HUES64 (cell line): ENCODE data around the gene SCUBE1.

Experiments
- H3K27ac ChIP-seq: 2 replicates; pipeline ENCODE4 v1.7.0; 2013; ENCODE audit warnings: low read depth, low read length, inconsistent platforms
- H3K27me3 ChIP-seq: 2 replicates; pipeline ENCODE4 v1.6.1; 2013; ENCODE audit warnings: mild to moderate bottlenecking, low read length; ENCODE audit not compliant: insufficient read depth
- H3K36me3 ChIP-seq: 2 replicates; pipeline ENCODE4 v1.6.1; 2013; ENCODE audit warnings: mild to moderate bottlenecking, low read length; ENCODE audit not compliant: insufficient read depth
- H3K4me1 ChIP-seq: 2 replicates; pipeline ENCODE4 v1.6.1; 2013; ENCODE audit warnings: mild to moderate bottlenecking, low read length, moderate library complexity; ENCODE audit not compliant: insufficient read depth
- H3K4me3 ChIP-seq: 2 replicates; pipeline ENCODE4 v1.5.1; 2013; ENCODE audit warnings: mild to moderate bottlenecking, low read length, moderate library complexity
- H3K9ac ChIP-seq: 2 replicates; pipeline ENCODE4 v1.6.1; 2013; ENCODE audit warnings: mild to moderate bottlenecking, low read depth, low read length
- H3K9me3 ChIP-seq: 2 replicates; pipeline ENCODE4 v1.6.1; 2013; ENCODE audit warnings: low read depth, low read length; ENCODE audit not compliant: insufficient read depth
- WGBS: fragments of 150-250, 120-280 bp; methylation state at CpG from one replicate; pipeline ENCODE4 v1.1.7; 2013; ENCODE audit warnings: missing lambda C conversion rate; 5-methylcytosine and 5-hydroxymethylcytosine counted together

Gene SCUBE1

GRCh38 chr22:43209971-43210370 is 133.2 kb downstream of the SCUBE1 start:
- H3K9me3 ChIP-seq, result no peaks in the 10 kb centered on the region
- H3K27ac ChIP-seq, result no peak overlapping the region
- H3K4me3 ChIP-seq, result no peak overlapping the region
- peaks cover 6% of the 10 kb centered on the region; the same call in 1 of the 2 replicates for H3K4me1 ChIP-seq
- no peaks in the 10 kb centered on the region for H3K27me3 ChIP-seq
- H3K9ac ChIP-seq, result no peak overlapping the region
- 92% methylated on average over 22 of the region's 22 CpGs for WGBS
- H3K36me3 ChIP-seq, result no peaks in the 10 kb centered on the region

GRCh38 chr22:43209523-43209890 is 133.7 kb downstream of the SCUBE1 start:
- no peak overlapping the region for H3K4me3 ChIP-seq
- no peak overlapping the region for H3K27ac ChIP-seq
- peaks cover 6% of the 10 kb centered on the region; the same call in 1 of the 2 replicates for H3K4me1 ChIP-seq
- no peaks in the 10 kb centered on the region for H3K36me3 ChIP-seq
- no peaks in the 10 kb centered on the region for H3K9me3 ChIP-seq
- WGBS, result 95% methylated on average over 15 of the region's 15 CpGs
- no peaks in the 10 kb centered on the region for H3K27me3 ChIP-seq
- H3K9ac ChIP-seq, result no peak overlapping the region

GRCh38 chr22:43208703-43209522 is 134.3 kb downstream of the SCUBE1 start:
- WGBS, result 91% methylated on average over 26 of the region's 26 CpGs
- Histone ChIP-seq H3K36me3 (no peaks in the 10 kb centered on the region), H3K4me3 (no peak overlapping the region), H3K27ac (no peak overlapping the region), H3K27me3 (no peaks in the 10 kb centered on the region), H3K9me3 (no peaks in the 10 kb centered on the region), H3K9ac (no peak overlapping the region), H3K4me1 (peaks cover 6% of the 10 kb centered on the region; the same call in 1 of the 2 replicates)

GRCh38 chr22:43207849-43208702 is 135.1 kb downstream of the SCUBE1 start:
- no peaks in the 10 kb centered on the region for H3K4me1 ChIP-seq
- H3K4me3 ChIP-seq, result no peak overlapping the region
- WGBS, result 93% methylated on average over 26 of the region's 26 CpGs
- no peak overlapping the region for H3K9ac ChIP-seq
- H3K36me3 ChIP-seq, result no peaks in the 10 kb centered on the region
- H3K27ac ChIP-seq, result no peak overlapping the region
- H3K9me3 ChIP-seq, result no peaks in the 10 kb centered on the region
- no peaks in the 10 kb centered on the region for H3K27me3 ChIP-seq

- no peak overlapping the region for H3K27ac ChIP-seq
- no peak overlapping the region for H3K9ac ChIP-seq
- no peaks in the 10 kb centered on the region for H3K9me3 ChIP-seq
- no peak overlapping the region for H3K4me3 ChIP-seq
- 87% methylated on average over 13 of the region's 13 CpGs for WGBS
- no peaks in the 10 kb centered on the region for H3K27me3 ChIP-seq
- no peaks in the 10 kb centered on the region for H3K36me3 ChIP-seq
- peaks cover 5% of the 10 kb centered on the region; the same call in 1 of the 2 replicates for H3K4me1 ChIP-seq
These were observed 135.8 kb downstream of the SCUBE1 start for GRCh38 chr22:43207386-43207785.

- no peak overlapping the region for H3K27ac ChIP-seq
- 80% methylated on average over 23 of the region's 23 CpGs for WGBS
- no peak overlapping the region for H3K4me3 ChIP-seq
- H3K36me3 ChIP-seq, result no peaks in the 10 kb centered on the region
- peaks cover 5% of the 10 kb centered on the region; the same call in 1 of the 2 replicates for H3K4me1 ChIP-seq
- H3K9ac ChIP-seq, result no peak overlapping the region
- H3K9me3 ChIP-seq, result no peaks in the 10 kb centered on the region
- no peaks in the 10 kb centered on the region for H3K27me3 ChIP-seq
These were observed 136.5 kb downstream of the SCUBE1 start for GRCh38 chr22:43206509-43207161.

- H3K27ac ChIP-seq, result no peak overlapping the region
- peaks cover 5% of the 10 kb centered on the region; the same call in 1 of the 2 replicates for H3K4me1 ChIP-seq
- H3K9ac ChIP-seq, result no peak overlapping the region
- 86% methylated on average over 5 of the region's 5 CpGs for WGBS
- no peaks in the 10 kb centered on the region for H3K9me3 ChIP-seq
- no peak overlapping the region for H3K4me3 ChIP-seq
- no peaks in the 10 kb centered on the region for H3K36me3 ChIP-seq
- H3K27me3 ChIP-seq, result no peaks in the 10 kb centered on the region
These were observed 137.2 kb downstream of the SCUBE1 start for GRCh38 chr22:43205748-43206508.

GRCh38 chr22:43205261-43205691 is 137.9 kb downstream of the SCUBE1 start:
- Histone ChIP-seq H3K27me3 (no peaks in the 10 kb centered on the region), H3K4me1 (peaks cover 5% of the 10 kb centered on the region; the same call in 1 of the 2 replicates), H3K36me3 (no peaks in the 10 kb centered on the region), H3K27ac (no peak overlapping the region), H3K9me3 (no peaks in the 10 kb centered on the region), H3K4me3 (no peak overlapping the region), H3K9ac (no peak overlapping the region)
- WGBS, result 90% methylated on average over 9 of the region's 9 CpGs

- 47% methylated on average over 20 of the region's 20 CpGs for WGBS
- Histone ChIP-seq H3K36me3 (no peaks in the 10 kb centered on the region), H3K9me3 (no peaks in the 10 kb centered on the region), H3K9ac (no peak overlapping the region), H3K4me1 (peaks cover 5% of the 10 kb centered on the region; the same call in 1 of the 2 replicates), H3K27me3 (no peaks in the 10 kb centered on the region), H3K27ac (no peak overlapping the region), H3K4me3 (no peak overlapping the region)
These were observed 139.6 kb downstream of the SCUBE1 start for GRCh38 chr22:43203471-43203981.

GRCh38 chr22:43202756-43203410 is 140.3 kb downstream of the SCUBE1 start:
- no peaks in the 10 kb centered on the region for H3K27me3 ChIP-seq
- H3K36me3 ChIP-seq, result no peaks in the 10 kb centered on the region
- no peaks in the 10 kb centered on the region for H3K9me3 ChIP-seq
- H3K4me3 ChIP-seq, result no peak overlapping the region
- no peak overlapping the region; the same call in 1 of the 2 replicates for H3K9ac ChIP-seq
- H3K4me1 ChIP-seq, result peaks cover 5% of the 10 kb centered on the region; the same call in 1 of the 2 replicates
- no peak overlapping the region for H3K27ac ChIP-seq
- 65% methylated on average over 13 of the region's 13 CpGs for WGBS
